DMS79 (cell line): ENCODE data around the gene SPC24.
"Not testable (repeated sequence)": the region's sequence is repeated elsewhere in the genome, so short reads cannot be mapped to it uniquely, and the experiment has no call there.

Source experiments
- DNase-seq: peaks from one replicate; lab custom pipeline; 2025; lab: John Stamatoyannopoulos, UW

SPC24 gene

GRCh38 chr19:11191934-11192333 is 36.4 kb upstream of the SPC24 start:
- DNase-seq: no peak

- no peak for DNase-seq
Measured at GRCh38 chr19:11191273-11191755, 35.7 kb upstream of the SPC24 start.

- no peak for DNase-seq
Measured at GRCh38 chr19:11190501-11190900, 34.9 kb upstream of the SPC24 start.

- no peak for DNase-seq
Measured at GRCh38 chr19:11187441-11187840, 31.9 kb upstream of the SPC24 start.

GRCh38 chr19:11182994-11183393 is 27.4 kb upstream of the SPC24 start:
- no peak for DNase-seq

GRCh38 chr19:11181488-11181887 is 25.9 kb upstream of the SPC24 start:
- DNase-seq: no peak

- not testable (repeated sequence) for DNase-seq
Measured at GRCh38 chr19:11180975-11181374, 25.4 kb upstream of the SPC24 start.

- no peak for DNase-seq
Measured at GRCh38 chr19:11180346-11180745, 24.8 kb upstream of the SPC24 start.

GRCh38 chr19:11179716-11180297 is 24.2 kb upstream of the SPC24 start:
- no peak for DNase-seq

- DNase-seq: not testable (repeated sequence)
Measured at GRCh38 chr19:11179145-11179465, 23.5 kb upstream of the SPC24 start.

- no peak for DNase-seq
Measured at GRCh38 chr19:11177592-11177991, 22.0 kb upstream of the SPC24 start.

- no peak for DNase-seq
Measured at GRCh38 chr19:11176466-11177193, 21.0 kb upstream of the SPC24 start.

- DNase-seq: no peak
Measured at GRCh38 chr19:11175920-11176319, 20.3 kb upstream of the SPC24 start.

GRCh38 chr19:11174336-11174735 is 18.8 kb upstream of the SPC24 start:
- no peak for DNase-seq

GRCh38 chr19:11173516-11174155 is 18.1 kb upstream of the SPC24 start:
- DNase-seq: no peak

GRCh38 chr19:11172576-11172975 is 17.0 kb upstream of the SPC24 start:
- no peak for DNase-seq

- no peak for DNase-seq
Measured at GRCh38 chr19:11171144-11171543, 15.6 kb upstream of the SPC24 start.

GRCh38 chr19:11169896-11170678 is 14.5 kb upstream of the SPC24 start:
- no peak for DNase-seq

- DNase-seq: no peak
Measured at GRCh38 chr19:11168568-11168967, 13.0 kb upstream of the SPC24 start.

- DNase-seq: no peak
Measured at GRCh38 chr19:11166281-11167142, 10.9 kb upstream of the SPC24 start.

GRCh38 chr19:11165486-11166030 is 10.0 kb upstream of the SPC24 start:
- no peak for DNase-seq
